ENCODE data around the gene SFXN5. TPM values are rescaled to one million over a fixed set of nuclear protein-coding genes. Genes with fewer than 3 reads are reported as not detected.

SFXN5 gene
- total RNA-seq, 6 experiments from 2014 or later: 10.2 to 17.0 (median 14.7) TPM

- Mint-ChIP-seq H3K27me3 (ENCODE audit: insufficient read depth) (no peaks in the 10 kb centered on the region; the same call in 1 of the 2 replicates), H3K4me3 (no peak overlapping the region), H3K36me3 (ENCODE audit: low read depth) (0 out of 2 replicates have a peak, but pooled peaks cover 7% of the 10 kb centered on the region), H3K4me1 (ENCODE audit: low read depth) (peaks cover 14% of the 10 kb centered on the region), H3K27ac (no peak overlapping the region), H3K9me3 (no peaks in the 10 kb centered on the region)
- TF ChIP-seq, protein P1, sequence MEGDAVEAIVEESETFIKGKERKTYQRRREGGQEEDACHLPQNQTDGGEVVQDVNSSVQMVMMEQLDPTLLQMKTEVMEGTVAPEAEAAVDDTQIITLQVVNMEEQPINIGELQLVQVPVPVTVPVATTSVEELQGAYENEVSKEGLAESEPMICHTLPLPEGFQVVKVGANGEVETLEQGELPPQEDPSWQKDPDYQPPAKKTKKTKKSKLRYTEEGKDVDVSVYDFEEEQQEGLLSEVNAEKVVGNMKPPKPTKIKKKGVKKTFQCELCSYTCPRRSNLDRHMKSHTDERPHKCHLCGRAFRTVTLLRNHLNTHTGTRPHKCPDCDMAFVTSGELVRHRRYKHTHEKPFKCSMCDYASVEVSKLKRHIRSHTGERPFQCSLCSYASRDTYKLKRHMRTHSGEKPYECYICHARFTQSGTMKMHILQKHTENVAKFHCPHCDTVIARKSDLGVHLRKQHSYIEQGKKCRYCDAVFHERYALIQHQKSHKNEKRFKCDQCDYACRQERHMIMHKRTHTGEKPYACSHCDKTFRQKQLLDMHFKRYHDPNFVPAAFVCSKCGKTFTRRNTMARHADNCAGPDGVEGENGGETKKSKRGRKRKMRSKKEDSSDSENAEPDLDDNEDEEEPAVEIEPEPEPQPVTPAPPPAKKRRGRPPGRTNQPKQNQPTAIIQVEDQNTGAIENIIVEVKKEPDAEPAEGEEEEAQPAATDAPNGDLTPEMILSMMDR (IDR thresholded peaks at IDR 0.05): no peak
- no peak for DNase-seq
These were observed 67.0 kb downstream of the SFXN5 start for GRCh38 chr2:73004466-73004865.

DNA sequence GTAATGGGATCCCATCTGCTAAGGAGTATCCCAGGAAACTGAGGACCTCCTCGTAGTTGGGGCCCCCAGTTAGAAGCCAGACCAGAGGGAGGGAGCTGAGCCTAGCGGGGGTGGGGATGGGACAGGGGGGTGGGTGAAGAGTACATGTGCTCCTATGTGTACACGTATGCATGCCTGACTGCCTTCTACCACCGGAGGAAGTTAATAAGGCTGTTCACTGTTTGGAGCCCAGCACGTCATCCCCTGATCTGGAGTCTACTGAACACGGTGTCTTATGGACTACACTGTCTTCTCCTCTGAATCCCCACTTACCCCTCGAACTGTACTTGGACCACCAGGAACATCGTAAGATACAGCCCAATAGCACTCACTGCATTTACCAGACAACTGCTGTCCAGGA lies 68.5 kb downstream of the SFXN5 start:
- no peak for DNase-seq
- H3K27me3 Mint-ChIP-seq (ENCODE audit: insufficient read depth): no peaks in the 10 kb centered on the region; the same call in 1 of the 2 replicates
- H3K36me3 Mint-ChIP-seq (ENCODE audit: low read depth): 0 out of 2 replicates have a peak, but pooled peaks cover 7% of the 10 kb centered on the region
- TF ChIP-seq, protein P1 (IDR thresholded peaks at IDR 0.05): no peak
- H3K4me1 Mint-ChIP-seq (ENCODE audit: low read depth): peaks cover 14% of the 10 kb centered on the region
- H3K9me3 Mint-ChIP-seq: no peaks in the 10 kb centered on the region
- H3K27ac Mint-ChIP-seq: no peak overlapping the region
- no peak overlapping the region for H3K4me3 Mint-ChIP-seq

- Mint-ChIP-seq H3K27me3 (ENCODE audit: insufficient read depth) (no peaks in the 10 kb centered on the region; the same call in 1 of the 2 replicates), H3K9me3 (no peaks in the 10 kb centered on the region), H3K36me3 (ENCODE audit: low read depth) (0 out of 2 replicates have a peak, but pooled peaks cover 2% of the 10 kb centered on the region), H3K27ac (no peak overlapping the region), H3K4me3 (no peak overlapping the region), H3K4me1 (ENCODE audit: low read depth) (peaks cover 14% of the 10 kb centered on the region)
- DNase-seq: no peak
- TF ChIP-seq, protein P1 (IDR thresholded peaks at IDR 0.05): no peak
These were observed 70.5 kb downstream of the SFXN5 start for GRCh38 chr2:73000808-73001570.

DNA sequence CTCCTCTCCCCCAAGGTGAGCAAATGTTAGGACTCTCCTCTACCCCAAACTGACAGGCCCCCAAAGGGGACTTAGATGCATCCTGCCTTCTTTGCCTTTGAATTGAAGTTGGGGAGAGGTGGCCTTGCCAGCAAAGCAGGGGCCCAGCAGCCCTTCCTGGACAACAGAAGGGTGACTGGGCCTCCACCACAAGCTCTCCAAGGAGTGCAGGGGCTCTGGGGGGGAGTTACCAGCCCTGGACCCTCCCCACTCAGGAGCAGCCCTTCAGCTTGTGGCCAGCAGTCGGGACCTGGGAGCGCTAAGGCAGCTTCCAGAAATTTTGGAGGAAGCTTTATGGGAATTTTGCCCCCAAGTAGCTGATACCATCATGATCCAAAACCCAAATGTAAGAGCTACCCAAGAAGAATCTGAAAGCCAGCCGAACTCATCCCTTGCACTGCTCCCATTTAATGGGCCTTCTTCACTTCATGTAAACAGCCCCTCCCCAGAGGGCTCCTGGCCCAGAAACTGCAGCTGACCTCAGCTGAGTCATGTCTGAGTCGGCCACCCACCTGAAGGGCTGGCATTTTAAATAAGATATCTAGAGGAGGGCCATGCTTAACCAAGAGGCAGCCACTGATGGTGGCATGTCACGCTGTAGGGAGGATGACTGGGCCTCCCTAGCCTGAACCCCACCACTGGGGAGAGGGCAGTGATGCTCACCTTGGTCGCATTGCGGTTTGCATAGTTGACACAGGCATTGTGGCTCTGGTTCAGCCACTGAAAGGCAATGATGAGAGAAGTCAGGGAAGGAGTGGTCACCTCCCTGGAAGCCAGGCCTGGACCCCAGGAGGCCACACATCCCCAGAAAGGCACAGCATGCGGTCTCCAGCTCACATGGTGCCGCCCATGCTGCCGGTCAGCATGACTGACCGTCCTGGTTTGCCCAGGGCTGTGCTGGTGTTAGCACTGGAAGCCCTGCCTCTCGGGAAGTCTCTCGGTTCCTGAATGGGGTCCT lies 71.5 kb downstream of the SFXN5 start:
- TF ChIP-seq, protein P1 (IDR thresholded peaks at IDR 0.05): no peak
- no peak overlapping the region for H3K4me3 Mint-ChIP-seq
- H3K27me3 Mint-ChIP-seq (ENCODE audit: insufficient read depth): no peaks in the 10 kb centered on the region; the same call in 1 of the 2 replicates
- no peak overlapping the region for H3K27ac Mint-ChIP-seq
- H3K36me3 Mint-ChIP-seq (ENCODE audit: low read depth): no peaks in the 10 kb centered on the region
- H3K4me1 Mint-ChIP-seq (ENCODE audit: low read depth): peaks cover 14% of the 10 kb centered on the region
- no peaks in the 10 kb centered on the region for H3K9me3 Mint-ChIP-seq
- peak; percentile 5 for DNase-seq

GRCh38 chr2:72998724-72999123 lies 72.8 kb downstream of the SFXN5 start:
- Mint-ChIP-seq H3K27me3 (ENCODE audit: insufficient read depth) (no peaks in the 10 kb centered on the region; the same call in 1 of the 2 replicates), H3K9me3 (no peaks in the 10 kb centered on the region), H3K27ac (no peak overlapping the region), H3K36me3 (ENCODE audit: low read depth) (no peaks in the 10 kb centered on the region), H3K4me3 (no peak overlapping the region), H3K4me1 (ENCODE audit: low read depth) (peaks cover 14% of the 10 kb centered on the region)
- no peak for DNase-seq
- TF ChIP-seq, protein P1 (IDR thresholded peaks at IDR 0.05): no peak
